KMS-11 (cell line): ENCODE measurements around the gene SYNCRIP.

ENCODE experiments used
- H2AFZ ChIP-seq: fragments of 200-600 bp; sonication (generic); 2 replicates; pipeline ENCODE4 v1.6.1; 2016; ENCODE audit warnings: antibody characterized with exemption, mixed run types, low read depth
- H3K27ac ChIP-seq: fragments of 200-600 bp; sonication (generic); 2 replicates; pipeline ENCODE4 v1.6.1; 2016; ENCODE audit warnings: mild to moderate bottlenecking, mixed run types
- H3K27me3 ChIP-seq: fragments of 200-600 bp; sonication (generic); 2 replicates; pipeline ENCODE4 v1.6.1; 2017; ENCODE audit warnings: mild to moderate bottlenecking, low read depth, mixed run types, moderate library complexity; ENCODE audit not compliant: insufficient read depth
- H3K36me3 ChIP-seq: fragments of 200-600 bp; sonication (generic); 2 replicates; pipeline ENCODE4 v1.6.1; 2017; ENCODE audit warnings: mild to moderate bottlenecking, mixed run types; ENCODE audit not compliant: insufficient read depth
- H3K4me1 ChIP-seq: fragments of 200-600 bp; sonication (generic); 2 replicates; pipeline ENCODE4 v1.6.1; 2016; ENCODE audit warnings: mild to moderate bottlenecking, low read depth, mixed run types; ENCODE audit not compliant: poor library complexity, severe bottlenecking
- H3K4me2 ChIP-seq: fragments of 200-600 bp; sonication (generic); 2 replicates; pipeline ENCODE4 v1.7.0; 2016; ENCODE audit warnings: mild to moderate bottlenecking, mixed run types
- H3K4me3 ChIP-seq: fragments of 200-600 bp; sonication (generic); IDR thresholded peaks from 2 replicates; pipeline ENCODE4 v1.6.1; 2017; ENCODE audit warnings: low read depth, low read length, mixed read lengths; ENCODE audit not compliant: insufficient read depth
- H3K79me2 ChIP-seq: fragments of 200-600 bp; sonication (generic); 2 replicates; pipeline ENCODE4 v1.6.1; 2016; ENCODE audit warnings: low read depth, mixed run types; ENCODE audit not compliant: insufficient read depth
- H3K9ac ChIP-seq: fragments of 200-600 bp; sonication (generic); 2 replicates; pipeline ENCODE4 v1.6.1; 2016; ENCODE audit warnings: mild to moderate bottlenecking, mixed run types
- H4K20me1 ChIP-seq: fragments of 200-600 bp; sonication (generic); 2 replicates; pipeline ENCODE4 v1.6.1; 2016; ENCODE audit warnings: mild to moderate bottlenecking, mixed run types; ENCODE audit not compliant: insufficient read depth
- TF ChIP-seq, protein P1 (sequence below): fragments of 200-600 bp; sonication (generic); conservative IDR thresholded peaks from 2 replicates; pipeline ENCODE4 v1.6.1; 2017; ENCODE audit warnings: low read depth, mild to moderate bottlenecking, antibody characterized with exemption, low read length, moderate library complexity, mixed read lengths

Gene SYNCRIP

DNA sequence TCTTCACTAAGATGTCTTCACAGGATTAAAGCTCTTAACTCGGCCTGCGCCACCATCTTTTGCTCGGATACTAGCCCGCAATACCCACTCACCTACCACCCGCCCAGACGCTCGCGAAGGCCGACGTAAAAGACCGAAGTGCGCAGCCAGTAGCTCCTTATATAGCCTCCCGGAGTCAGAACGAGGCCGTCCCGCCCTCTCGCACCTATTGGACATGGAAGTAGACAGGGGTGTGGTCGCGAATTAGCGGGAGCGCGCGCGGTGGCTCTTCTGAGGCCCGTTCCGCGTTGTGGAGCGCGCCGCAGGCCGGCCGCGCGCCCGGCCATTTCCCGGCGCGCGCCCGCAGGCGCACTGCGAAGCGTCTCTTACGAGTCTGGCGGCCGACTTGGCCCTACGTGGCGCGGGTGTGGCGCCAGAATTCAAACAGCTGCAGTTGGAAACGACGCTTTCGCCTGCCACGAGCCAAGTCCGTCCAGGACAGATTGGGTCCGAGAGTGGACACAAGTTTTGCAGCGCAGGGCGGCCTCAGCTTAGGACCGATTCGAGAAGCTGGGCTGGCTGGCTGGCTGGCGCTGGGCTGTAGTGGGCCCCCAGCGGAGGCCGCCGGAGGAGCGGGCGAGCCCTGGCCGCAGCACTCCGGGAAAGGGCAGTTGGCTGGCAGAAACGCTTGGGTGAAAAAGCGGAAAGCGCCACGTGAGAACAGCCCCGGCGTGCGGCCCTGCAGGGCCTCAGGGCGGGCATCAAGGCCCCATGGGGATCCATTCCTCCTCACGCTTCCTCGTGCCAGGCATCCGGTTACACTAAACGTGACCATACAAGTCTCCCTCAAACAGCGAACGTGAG lies 36.1 kb upstream of the SYNCRIP start:
- TF ChIP-seq, protein P1, sequence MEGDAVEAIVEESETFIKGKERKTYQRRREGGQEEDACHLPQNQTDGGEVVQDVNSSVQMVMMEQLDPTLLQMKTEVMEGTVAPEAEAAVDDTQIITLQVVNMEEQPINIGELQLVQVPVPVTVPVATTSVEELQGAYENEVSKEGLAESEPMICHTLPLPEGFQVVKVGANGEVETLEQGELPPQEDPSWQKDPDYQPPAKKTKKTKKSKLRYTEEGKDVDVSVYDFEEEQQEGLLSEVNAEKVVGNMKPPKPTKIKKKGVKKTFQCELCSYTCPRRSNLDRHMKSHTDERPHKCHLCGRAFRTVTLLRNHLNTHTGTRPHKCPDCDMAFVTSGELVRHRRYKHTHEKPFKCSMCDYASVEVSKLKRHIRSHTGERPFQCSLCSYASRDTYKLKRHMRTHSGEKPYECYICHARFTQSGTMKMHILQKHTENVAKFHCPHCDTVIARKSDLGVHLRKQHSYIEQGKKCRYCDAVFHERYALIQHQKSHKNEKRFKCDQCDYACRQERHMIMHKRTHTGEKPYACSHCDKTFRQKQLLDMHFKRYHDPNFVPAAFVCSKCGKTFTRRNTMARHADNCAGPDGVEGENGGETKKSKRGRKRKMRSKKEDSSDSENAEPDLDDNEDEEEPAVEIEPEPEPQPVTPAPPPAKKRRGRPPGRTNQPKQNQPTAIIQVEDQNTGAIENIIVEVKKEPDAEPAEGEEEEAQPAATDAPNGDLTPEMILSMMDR: no peak
- peak overlapping the region; percentile 79 for H3K4me2 ChIP-seq
- peak overlapping the region; percentile 97 for H3K9ac ChIP-seq
- H2AFZ ChIP-seq: peak overlapping the region; percentile 45
- H4K20me1 ChIP-seq: peaks cover 28% of the 10 kb centered on the region
- H3K4me1 ChIP-seq: peaks cover 24% of the 10 kb centered on the region
- no peaks in the 10 kb centered on the region for H3K27me3 ChIP-seq
- H3K27ac ChIP-seq: peak overlapping the region; percentile 97
- H3K36me3 ChIP-seq: no peaks in the 10 kb centered on the region; the same call in 1 of the 2 replicates
- no peak overlapping the region for H3K4me3 ChIP-seq
- peaks cover 49% of the 10 kb centered on the region for H3K79me2 ChIP-seq

DNA sequence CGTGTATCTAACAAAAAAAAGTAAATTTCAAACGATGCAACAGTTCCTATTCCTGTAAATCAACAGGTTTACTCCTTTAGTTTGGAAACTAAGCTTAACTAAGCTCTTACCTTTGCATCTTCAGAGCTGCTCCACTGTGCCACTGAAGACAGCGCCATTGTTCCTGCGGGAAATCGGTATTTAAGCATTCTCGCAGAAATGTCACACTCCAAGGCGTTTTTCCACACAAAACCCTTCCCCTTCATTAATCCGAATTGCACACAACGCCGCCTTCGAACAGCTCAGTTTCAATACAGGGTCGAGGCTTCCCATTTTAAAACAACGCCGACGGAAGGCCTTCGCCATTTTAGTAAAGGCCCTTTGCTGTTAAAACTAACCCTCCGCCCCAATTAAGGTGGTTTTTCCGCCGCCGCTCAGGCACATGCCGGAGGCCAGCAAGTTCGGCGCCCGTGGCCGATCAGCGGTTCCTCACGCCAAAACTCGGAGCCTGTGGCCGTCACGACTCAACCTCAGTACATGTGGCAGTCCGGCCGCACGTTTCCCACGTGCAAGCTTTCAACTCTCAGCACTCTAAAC lies 35.4 kb upstream of the SYNCRIP start:
- H3K4me1 ChIP-seq: peaks cover 29% of the 10 kb centered on the region
- no peak overlapping the region for H2AFZ ChIP-seq

GRCh38 chr6:85677234-85677956 lies 34.7 kb upstream of the SYNCRIP start:
- TF ChIP-seq, protein P1: no peak
- Histone ChIP-seq H3K4me1 (peaks cover 37% of the 10 kb centered on the region), H3K79me2 (peaks cover 49% of the 10 kb centered on the region), H3K4me3 (no peak overlapping the region), H4K20me1 (peaks cover 28% of the 10 kb centered on the region), H3K27me3 (no peaks in the 10 kb centered on the region), H3K4me2 (peak overlapping the region; percentile 79), H3K9ac (peak overlapping the region; percentile 97), H3K27ac (peak overlapping the region; percentile 97), H3K36me3 (no peaks in the 10 kb centered on the region; the same call in 1 of the 2 replicates), H2AFZ (no peak overlapping the region)

More for the DNA sequence above, 35.4 kb upstream of the SYNCRIP start:
- TF ChIP-seq, protein P1: no peak
- Histone ChIP-seq H3K9ac (peak overlapping the region; percentile 97), H3K4me2 (peak overlapping the region; percentile 79), H3K4me3 (no peak overlapping the region), H4K20me1 (peaks cover 28% of the 10 kb centered on the region), H3K27ac (peak overlapping the region; percentile 97), H3K79me2 (peaks cover 49% of the 10 kb centered on the region), H3K36me3 (no peaks in the 10 kb centered on the region; the same call in 1 of the 2 replicates), H3K27me3 (no peaks in the 10 kb centered on the region)

DNA sequence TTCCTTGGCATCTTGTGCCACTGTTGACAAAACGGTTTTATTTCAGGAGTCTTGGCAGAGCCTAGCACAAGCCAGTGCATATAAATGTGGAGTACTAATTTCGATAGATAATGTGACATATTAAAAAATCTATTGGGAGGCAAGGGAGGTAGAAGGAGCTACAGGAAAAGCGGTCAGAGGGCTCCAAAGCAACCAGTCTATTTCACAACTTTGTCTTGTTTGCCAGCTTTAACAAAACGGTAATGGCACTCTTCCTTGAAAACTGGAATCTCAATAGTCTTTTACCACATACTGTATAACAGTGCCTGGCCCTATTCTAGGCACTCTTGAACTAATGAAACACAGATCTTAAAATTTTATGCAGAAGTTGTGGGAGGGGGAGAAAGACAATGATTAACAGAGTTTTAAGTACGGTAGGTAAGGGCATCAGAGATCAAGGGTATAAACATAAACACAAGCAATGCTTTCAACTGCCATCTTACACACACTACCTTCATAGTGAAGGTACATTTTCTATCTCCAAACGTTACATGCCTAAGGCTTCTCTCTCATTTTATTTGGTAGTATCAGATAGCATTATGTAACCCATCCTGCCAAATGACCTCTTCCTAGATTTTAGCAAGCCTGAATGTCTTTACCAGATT lies 33.5 kb upstream of the SYNCRIP start:
- Histone ChIP-seq H3K27ac (peak overlapping the region; percentile 97; the same call in 1 of the 2 replicates), H3K27me3 (no peaks in the 10 kb centered on the region), H3K4me1 (peaks cover 48% of the 10 kb centered on the region), H2AFZ (no peak overlapping the region), H3K79me2 (peaks cover 49% of the 10 kb centered on the region), H3K36me3 (no peaks in the 10 kb centered on the region; the same call in 1 of the 2 replicates), H4K20me1 (peaks cover 28% of the 10 kb centered on the region), H3K4me3 (no peak overlapping the region), H3K4me2 (peak overlapping the region; percentile 79), H3K9ac (peak overlapping the region; percentile 97; the same call in 1 of the 2 replicates)
- TF ChIP-seq, protein P1: no peak
